Liver (tissue), 9 donors: ENCODE results near the gene PDZD2. TPM values are rescaled to one million over a fixed set of nuclear protein-coding genes. Genes with fewer than 3 reads are reported as not detected.

Experiments used
- DNase-seq: peaks from one replicate; pipeline ENCODE4 v3.0.0-alpha.2; 2017; ENCODE audit warnings: low spot score
- H3K27ac ChIP-seq, 2 donors: one replicate each; pipeline ENCODE4 v1.7.0; 2013; ENCODE audit warnings: inconsistent platforms in 2 of 2, low read length in 2 of 2, control low read depth in 1 of 2, low read depth in 1 of 2, mild to moderate bottlenecking in 1 of 2
- H3K27me3 ChIP-seq, 4 donors: one replicate each; pipeline versions ENCODE4 v1.6.1 to v1.7.0; 2013; ENCODE audit warnings: low read length in 3 of 4, inconsistent platforms in 1 of 4, mild to moderate bottlenecking in 1 of 4, moderate library complexity in 1 of 4; ENCODE audit not compliant: control insufficient read depth in 4 of 4, insufficient read depth in 4 of 4
- H3K36me3 ChIP-seq, 4 donors: one replicate each; pipeline versions ENCODE4 v1.6.1 to v1.7.0; 2013; ENCODE audit warnings: low read length in 3 of 4, mild to moderate bottlenecking in 3 of 4, low read depth in 1 of 4, moderate library complexity in 1 of 4; ENCODE audit not compliant: control insufficient read depth in 4 of 4, insufficient read depth in 3 of 4
- H3K4me1 ChIP-seq, 4 donors: one replicate each; pipeline versions ENCODE4 v1.6.1 to v1.7.0; 2013; ENCODE audit warnings: low read length in 3 of 4, mild to moderate bottlenecking in 3 of 4, moderate library complexity in 1 of 4; ENCODE audit not compliant: control insufficient read depth in 4 of 4, insufficient read depth in 4 of 4
- H3K4me3 ChIP-seq, 3 donors: one replicate each; pipeline versions ENCODE4 v1.6.1 to v1.7.0; 2013; ENCODE audit warnings: low read length in 3 of 3, control low read depth in 1 of 3, low read depth in 1 of 3, mild to moderate bottlenecking in 1 of 3
- H3K9ac ChIP-seq, 2 donors: one replicate each; pipeline ENCODE4 v1.7.0; 2013; ENCODE audit warnings: low read length in 2 of 2, mild to moderate bottlenecking in 2 of 2, moderate library complexity in 2 of 2, control low read depth in 1 of 2, low read depth in 1 of 2
- H3K9me3 ChIP-seq, 4 donors: one replicate each; pipeline versions ENCODE4 v1.6.1 to v1.7.0; 2013; ENCODE audit warnings: low read length in 3 of 4; ENCODE audit not compliant: control insufficient read depth in 4 of 4
- CTCF ChIP-seq: fragments of 150-350 bp; IDR thresholded peaks from 2 replicates; pipeline ENCODE4 v1.5.1; 2017; ENCODE audit warnings: improper control_type of control experiment, low read depth, low read length; ENCODE audit not compliant: missing input control
- EGR1 ChIP-seq, 2 donors: IDR thresholded peaks; 2 replicates each; pipeline ENCODE4 v1.6.1; 2016 to 2018; ENCODE audit warnings: antibody characterized with exemption in 2 of 2, low read depth in 2 of 2
- FOXA1 ChIP-seq: IDR thresholded peaks from 2 replicates; pipeline ENCODE4 v1.6.1; 2016; ENCODE audit warnings: antibody characterized with exemption
- FOXA2 ChIP-seq: IDR thresholded peaks from 2 replicates; pipeline ENCODE4 v1.6.1; 2016; ENCODE audit warnings: antibody characterized with exemption
- GABPA ChIP-seq, 2 donors: IDR thresholded peaks in 1 of 2; conservative IDR thresholded peaks in 1 of 2; 2 replicates each; pipeline ENCODE4 v1.6.1; 2016; ENCODE audit warnings: antibody characterized with exemption in 2 of 2, mild to moderate bottlenecking in 1 of 2, moderate library complexity in 1 of 2
- HNF4A ChIP-seq, 2 donors: conservative IDR thresholded peaks; 2 replicates each; pipeline ENCODE4 v1.6.1; 2016; ENCODE audit warnings: antibody characterized with exemption in 2 of 2, mild to moderate bottlenecking in 2 of 2
- HNF4G ChIP-seq: IDR thresholded peaks from 2 replicates; pipeline ENCODE4 v1.6.1; 2016; ENCODE audit warnings: antibody characterized with exemption
- JUND ChIP-seq, 2 donors: IDR thresholded peaks; 2 replicates each; pipeline ENCODE4 v1.6.1; 2016; ENCODE audit warnings: antibody characterized with exemption in 2 of 2
- MAX ChIP-seq: IDR thresholded peaks from 2 replicates; pipeline ENCODE4 v1.6.1; 2016; ENCODE audit warnings: antibody characterized with exemption
- NR2F2 ChIP-seq: IDR thresholded peaks from 2 replicates; pipeline ENCODE4 v1.6.1; 2016; ENCODE audit warnings: antibody characterized with exemption
- RAD21 ChIP-seq, 2 donors: IDR thresholded peaks; 2 replicates each; pipeline ENCODE4 v1.6.1; 2016; ENCODE audit warnings: antibody characterized with exemption in 2 of 2, mild to moderate bottlenecking in 2 of 2
- RXRA ChIP-seq, 2 donors: IDR thresholded peaks; 2 replicates each; pipeline ENCODE4 v1.6.1; 2017 to 2018; ENCODE audit warnings: antibody characterized with exemption in 2 of 2, mild to moderate bottlenecking in 1 of 2
- SP1 ChIP-seq: IDR thresholded peaks from 2 replicates; pipeline ENCODE4 v1.6.1; 2018; ENCODE audit warnings: antibody characterized with exemption, mild to moderate bottlenecking
- TAF1 ChIP-seq: conservative IDR thresholded peaks from 2 replicates; pipeline ENCODE4 v1.6.1; 2016; ENCODE audit warnings: antibody characterized with exemption, mild to moderate bottlenecking
- YY1 ChIP-seq: IDR thresholded peaks from 2 replicates; pipeline ENCODE4 v1.6.1; 2016; ENCODE audit warnings: antibody characterized with exemption, mild to moderate bottlenecking
- WGBS: extraction: QIAGEN DNeasy Blood & Tissue Kit; methylation state at CpG from one replicate; pipeline ENCODE4 v1.1.7; 2013; 5-methylcytosine and 5-hydroxymethylcytosine counted together
- polyA plus RNA-seq, 2 donors: library from polyadenylated mRNA; stranded (reverse) in 1 of 2; unstranded in 1 of 2; fragments of 200-250 nt in 1 of 2; fragments of >200 nt in 1 of 2; fragmentation: Nextera tagmentation in 1 of 2; extraction: Ambion mirVana in 1 of 2; gene quantifications; one replicate each; pipeline versions ENCODE4 v1.2.1 to v1.2.3, GENCODE V29; 2013 to 2015
- total RNA-seq, 2 donors: library from RNA; depleted of rRNA; stranded (reverse); fragments of >200 nt; gene quantifications; one replicate each; pipeline ENCODE4 v1.2.3, GENCODE V29; 2014
- TF ChIP-seq, protein P1 (sequence below): IDR thresholded peaks from 2 replicates; pipeline ENCODE4 v1.6.1; 2016; ENCODE audit warnings: antibody characterized with exemption, mild to moderate bottlenecking
- TF ChIP-seq, protein P2 (sequence below): IDR thresholded peaks from 2 replicates; pipeline ENCODE4 v1.6.1; 2016; ENCODE audit warnings: antibody characterized with exemption
- donor health status: healthy.
- donor health status: healthy.
- donor health status: healthy.
- donor health status: healthy.
- donor health status: healthy.

The PDZD2 gene
- total and polyA plus RNA-seq, 4 donors, result 0.27 to 1.1 (median 0.54) TPM

DNA sequence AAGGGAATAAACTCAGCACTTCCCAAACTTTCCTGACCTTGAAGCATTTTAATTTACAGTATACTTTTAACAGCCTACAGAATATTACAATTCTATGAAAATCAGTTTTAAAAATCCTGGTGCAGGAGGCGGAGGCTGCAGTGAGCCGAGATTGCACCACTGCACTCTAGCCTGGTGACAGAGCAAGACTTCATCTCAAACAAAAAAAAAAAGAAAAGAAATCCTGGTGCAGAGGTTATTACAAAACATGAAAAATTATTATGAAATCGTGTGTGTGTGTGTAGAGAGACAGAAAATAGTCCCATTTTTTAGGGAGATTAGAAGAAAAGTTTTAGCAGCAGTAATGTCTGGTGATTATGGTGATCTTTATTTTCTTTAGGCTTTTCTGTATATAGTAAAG, 508.3 kb downstream of the PDZD2 start:
- 15% methylated on average over 3 of the region's 3 CpGs for WGBS
- no peak overlapping the region for H3K4me3 ChIP-seq
- no peaks in the 10 kb centered on the region for H3K36me3 ChIP-seq
- peaks cover 8 to 34% (median 31%) of the 10 kb centered on the region in 4 donors for H3K4me1 ChIP-seq
- TF ChIP-seq HNF4A (conservative IDR thresholded peaks at IDR 0.05) (peak; percentile 18 to 24), TAF1 (no peak)
- H3K27ac ChIP-seq, result no peak overlapping the region
- no peak for DNase-seq
- peak overlapping the region in 1 of 2 donors; percentile 9 for H3K9ac ChIP-seq
- H3K9me3 ChIP-seq, result no peaks in the 10 kb centered on the region
- no peaks in the 10 kb centered on the region for H3K27me3 ChIP-seq

DNA sequence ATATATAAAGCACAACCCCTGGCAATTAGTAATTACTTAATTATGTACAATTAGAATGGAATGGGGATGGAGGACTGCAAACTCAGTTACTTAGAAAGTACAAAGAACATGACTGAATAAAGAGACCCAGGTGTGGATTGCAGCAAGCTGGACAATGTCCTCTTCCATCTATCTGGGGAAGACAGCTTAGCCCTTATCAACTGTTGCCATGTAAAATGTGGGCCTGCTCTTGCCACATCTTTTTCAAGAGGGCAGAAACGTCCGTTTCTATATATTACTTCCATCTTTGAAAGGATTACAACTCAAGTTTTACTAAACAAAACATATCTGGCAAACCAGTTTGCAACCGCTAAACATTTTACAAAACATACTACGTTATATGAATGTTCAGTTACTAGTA, 509.0 kb downstream of the PDZD2 start:
- H3K36me3 ChIP-seq, result no peaks in the 10 kb centered on the region
- no peak for DNase-seq
- no peak overlapping the region for H3K4me3 ChIP-seq
- 65% methylated on average over 4 of the region's 4 CpGs for WGBS
- no peak overlapping the region for H3K9ac ChIP-seq
- TF ChIP-seq JUND (IDR thresholded peaks at IDR 0.05) (no peak), NR2F2 (no peak), HNF4A (conservative IDR thresholded peaks at IDR 0.05) (peak; percentile 25 to 41), GABPA (IDR thresholded peaks at IDR 0.05 in 1 of 2, conservative IDR thresholded peaks at IDR 0.05 in 1 of 2) (no peak), MAX (no peak), HNF4G (no peak), EGR1 (IDR thresholded peaks at IDR 0.05; ENCODE audit: low read depth in 2 of 2) (no peak), TAF1 (no peak), FOXA2 (no peak), SP1 (no peak), FOXA1 (no peak), YY1 (peak; percentile 39), RAD21 (IDR thresholded peaks at IDR 0.05) (no peak)
- TF ChIP-seq, protein P1, sequence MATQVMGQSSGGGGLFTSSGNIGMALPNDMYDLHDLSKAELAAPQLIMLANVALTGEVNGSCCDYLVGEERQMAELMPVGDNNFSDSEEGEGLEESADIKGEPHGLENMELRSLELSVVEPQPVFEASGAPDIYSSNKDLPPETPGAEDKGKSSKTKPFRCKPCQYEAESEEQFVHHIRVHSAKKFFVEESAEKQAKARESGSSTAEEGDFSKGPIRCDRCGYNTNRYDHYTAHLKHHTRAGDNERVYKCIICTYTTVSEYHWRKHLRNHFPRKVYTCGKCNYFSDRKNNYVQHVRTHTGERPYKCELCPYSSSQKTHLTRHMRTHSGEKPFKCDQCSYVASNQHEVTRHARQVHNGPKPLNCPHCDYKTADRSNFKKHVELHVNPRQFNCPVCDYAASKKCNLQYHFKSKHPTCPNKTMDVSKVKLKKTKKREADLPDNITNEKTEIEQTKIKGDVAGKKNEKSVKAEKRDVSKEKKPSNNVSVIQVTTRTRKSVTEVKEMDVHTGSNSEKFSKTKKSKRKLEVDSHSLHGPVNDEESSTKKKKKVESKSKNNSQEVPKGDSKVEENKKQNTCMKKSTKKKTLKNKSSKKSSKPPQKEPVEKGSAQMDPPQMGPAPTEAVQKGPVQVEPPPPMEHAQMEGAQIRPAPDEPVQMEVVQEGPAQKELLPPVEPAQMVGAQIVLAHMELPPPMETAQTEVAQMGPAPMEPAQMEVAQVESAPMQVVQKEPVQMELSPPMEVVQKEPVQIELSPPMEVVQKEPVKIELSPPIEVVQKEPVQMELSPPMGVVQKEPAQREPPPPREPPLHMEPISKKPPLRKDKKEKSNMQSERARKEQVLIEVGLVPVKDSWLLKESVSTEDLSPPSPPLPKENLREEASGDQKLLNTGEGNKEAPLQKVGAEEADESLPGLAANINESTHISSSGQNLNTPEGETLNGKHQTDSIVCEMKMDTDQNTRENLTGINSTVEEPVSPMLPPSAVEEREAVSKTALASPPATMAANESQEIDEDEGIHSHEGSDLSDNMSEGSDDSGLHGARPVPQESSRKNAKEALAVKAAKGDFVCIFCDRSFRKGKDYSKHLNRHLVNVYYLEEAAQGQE, result no peak
- TF ChIP-seq, protein P2, sequence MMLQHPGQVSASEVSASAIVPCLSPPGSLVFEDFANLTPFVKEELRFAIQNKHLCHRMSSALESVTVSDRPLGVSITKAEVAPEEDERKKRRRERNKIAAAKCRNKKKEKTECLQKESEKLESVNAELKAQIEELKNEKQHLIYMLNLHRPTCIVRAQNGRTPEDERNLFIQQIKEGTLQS, result no peak
- peaks cover 9 to 40% (median 34%) of the 10 kb centered on the region in 4 donors for H3K4me1 ChIP-seq
- no peaks in the 10 kb centered on the region for H3K27me3 ChIP-seq
- no peaks in the 10 kb centered on the region for H3K9me3 ChIP-seq
- no peak overlapping the region for H3K27ac ChIP-seq

GRCh38 chr5:32150366-32150765, 511.4 kb downstream of the PDZD2 start:
- Histone ChIP-seq H3K4me1 (peaks cover 8 to 54% (median 36%) of the 10 kb centered on the region in 4 donors), H3K36me3 (no peaks in the 10 kb centered on the region), H3K27me3 (no peaks in the 10 kb centered on the region), H3K4me3 (no peak overlapping the region), H3K9me3 (no peaks in the 10 kb centered on the region), H3K27ac (no peak overlapping the region), H3K9ac (no peak overlapping the region)
- 87% methylated on average over 1 of the region's 1 CpG for WGBS
- no peak for DNase-seq
- no peak for TF ChIP-seq GABPA (IDR thresholded peaks at IDR 0.05 in 1 of 2, conservative IDR thresholded peaks at IDR 0.05 in 1 of 2)
- no peak for TF ChIP-seq RAD21 (IDR thresholded peaks at IDR 0.05)
- no peak for TF ChIP-seq CTCF
- TF ChIP-seq, protein P2, result no peak
- TF ChIP-seq JUND (IDR thresholded peaks at IDR 0.05), result no peak
- TF ChIP-seq SP1, result no peak
- TF ChIP-seq FOXA2, result no peak
- TF ChIP-seq FOXA1, result no peak
- TF ChIP-seq YY1, result no peak
- TF ChIP-seq RXRA (IDR thresholded peaks at IDR 0.05), result no peak
- no peak for TF ChIP-seq EGR1 (IDR thresholded peaks at IDR 0.05; ENCODE audit: low read depth in 2 of 2)
- no peak for TF ChIP-seq TAF1
- TF ChIP-seq MAX, result no peak
- TF ChIP-seq, protein P1, result no peak
